ENCODE data around the gene EPB41L4B.

Gene EPB41L4B

DNA sequence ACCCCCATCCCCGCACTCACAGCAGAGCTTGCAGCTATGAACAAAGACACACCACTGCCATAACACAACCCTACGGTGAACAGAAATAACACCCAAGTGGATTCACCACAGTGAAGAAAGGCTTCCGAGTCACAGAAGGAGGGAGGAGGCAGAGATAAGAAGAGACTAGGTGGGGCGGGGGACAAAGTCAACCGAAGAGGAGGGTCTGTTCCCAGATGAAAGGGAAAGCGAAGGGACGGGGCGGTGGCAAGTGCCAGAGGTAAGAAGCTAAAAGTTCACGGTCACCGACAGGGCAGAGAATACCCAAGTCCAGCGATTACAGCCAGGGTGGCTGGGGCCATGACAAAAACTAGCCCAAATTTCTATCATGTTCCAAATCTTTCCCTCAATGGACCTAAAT lies 21.0 kb downstream of the EPB41L4B start:
- H3K4me3 ChIP-seq (ENCODE audit: low read depth, low read length) = no peak overlapping the region

DNA sequence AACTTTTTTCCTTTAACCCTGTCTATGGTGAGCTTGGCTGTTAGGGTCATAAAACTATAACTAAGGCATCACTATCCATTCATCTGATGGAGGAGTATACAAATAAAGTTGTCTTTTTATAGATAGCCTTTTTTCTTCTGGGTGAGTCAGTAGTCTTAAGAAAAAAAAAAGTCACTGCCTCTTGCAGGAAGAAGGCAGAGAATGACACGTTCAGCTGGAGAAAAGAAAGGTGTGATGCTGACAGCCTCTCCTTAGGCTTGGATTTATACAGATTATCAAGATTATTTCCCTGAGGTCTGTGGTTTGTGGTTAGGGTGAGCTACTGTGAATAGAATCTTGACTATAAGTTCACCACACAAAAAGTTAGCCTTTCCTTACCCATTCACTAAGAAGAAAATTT lies 23.0 kb downstream of the EPB41L4B start:
- TF ChIP-seq, protein P1, sequence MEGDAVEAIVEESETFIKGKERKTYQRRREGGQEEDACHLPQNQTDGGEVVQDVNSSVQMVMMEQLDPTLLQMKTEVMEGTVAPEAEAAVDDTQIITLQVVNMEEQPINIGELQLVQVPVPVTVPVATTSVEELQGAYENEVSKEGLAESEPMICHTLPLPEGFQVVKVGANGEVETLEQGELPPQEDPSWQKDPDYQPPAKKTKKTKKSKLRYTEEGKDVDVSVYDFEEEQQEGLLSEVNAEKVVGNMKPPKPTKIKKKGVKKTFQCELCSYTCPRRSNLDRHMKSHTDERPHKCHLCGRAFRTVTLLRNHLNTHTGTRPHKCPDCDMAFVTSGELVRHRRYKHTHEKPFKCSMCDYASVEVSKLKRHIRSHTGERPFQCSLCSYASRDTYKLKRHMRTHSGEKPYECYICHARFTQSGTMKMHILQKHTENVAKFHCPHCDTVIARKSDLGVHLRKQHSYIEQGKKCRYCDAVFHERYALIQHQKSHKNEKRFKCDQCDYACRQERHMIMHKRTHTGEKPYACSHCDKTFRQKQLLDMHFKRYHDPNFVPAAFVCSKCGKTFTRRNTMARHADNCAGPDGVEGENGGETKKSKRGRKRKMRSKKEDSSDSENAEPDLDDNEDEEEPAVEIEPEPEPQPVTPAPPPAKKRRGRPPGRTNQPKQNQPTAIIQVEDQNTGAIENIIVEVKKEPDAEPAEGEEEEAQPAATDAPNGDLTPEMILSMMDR (IDR thresholded peaks at IDR 0.05; ENCODE audit: low read depth, low read length) = no peak
- H3K4me3 ChIP-seq (ENCODE audit: low read depth, low read length) = no peak overlapping the region

More for the DNA sequence above, 21.0 kb downstream of the EPB41L4B start:
- TF ChIP-seq, protein P1 (IDR thresholded peaks at IDR 0.05; ENCODE audit: low read depth, low read length) = no peak

- TF ChIP-seq, protein P1 (IDR thresholded peaks at IDR 0.05; ENCODE audit: low read depth, low read length) = no peak
- no peak overlapping the region for H3K4me3 ChIP-seq (ENCODE audit: low read depth, low read length)
Measured at GRCh38 chr9:109295221-109296130, 25.4 kb downstream of the EPB41L4B start.

DNA sequence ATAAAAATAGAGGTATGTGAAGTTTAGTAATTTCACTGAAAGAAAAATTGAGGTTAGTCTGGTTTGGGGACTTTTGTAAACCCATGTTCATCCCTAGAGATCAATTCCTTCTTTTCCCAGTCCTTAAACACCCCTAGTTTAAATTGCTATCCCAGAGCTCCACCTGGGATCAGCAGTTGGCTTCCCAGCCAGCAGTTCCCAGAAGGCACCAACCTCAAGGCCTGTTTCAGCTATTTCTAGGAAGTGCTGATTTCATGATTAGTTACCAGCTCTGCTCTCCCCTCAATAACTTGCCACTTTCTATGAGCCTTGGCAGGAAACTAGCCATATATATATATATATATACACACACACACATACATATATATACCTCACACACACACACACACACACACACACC lies 30.5 kb downstream of the EPB41L4B start:
- TF ChIP-seq, protein P1 (IDR thresholded peaks at IDR 0.05; ENCODE audit: low read depth, low read length) = no peak
- H3K4me3 ChIP-seq (ENCODE audit: low read depth, low read length) = no peak overlapping the region

- H3K4me3 ChIP-seq (ENCODE audit: low read depth, low read length) = no peak overlapping the region
- TF ChIP-seq, protein P1 (IDR thresholded peaks at IDR 0.05; ENCODE audit: low read depth, low read length) = no peak
Measured at GRCh38 chr9:109289931-109290330, 30.9 kb downstream of the EPB41L4B start.

- TF ChIP-seq, protein P1 (IDR thresholded peaks at IDR 0.05; ENCODE audit: low read depth, low read length) = no peak
- no peak overlapping the region for H3K4me3 ChIP-seq (ENCODE audit: low read depth, low read length)
Measured at GRCh38 chr9:109289186-109289585, 31.7 kb downstream of the EPB41L4B start.

DNA sequence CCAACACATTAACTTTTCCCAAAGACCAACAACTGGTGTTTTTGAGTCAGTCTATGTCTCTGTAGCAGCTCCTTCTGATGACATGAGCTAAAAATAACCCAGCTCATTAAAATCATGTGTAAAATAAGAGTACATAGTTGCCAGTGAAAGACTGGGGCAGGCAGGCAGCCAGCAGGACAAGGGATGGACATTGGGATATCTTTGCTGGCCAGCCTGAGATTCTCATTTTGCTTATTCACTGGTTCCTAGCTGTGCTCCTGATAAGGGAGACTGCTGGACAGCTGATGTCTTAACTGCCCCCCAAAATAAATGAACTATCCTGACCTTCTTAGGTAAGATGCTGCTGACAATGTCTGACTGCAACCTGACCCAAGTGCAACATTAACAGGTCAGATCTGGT lies 33.9 kb downstream of the EPB41L4B start:
- no peak overlapping the region for H3K4me3 ChIP-seq (ENCODE audit: low read depth, low read length)
- TF ChIP-seq, protein P1 (IDR thresholded peaks at IDR 0.05; ENCODE audit: low read depth, low read length) = no peak
